ENCODE measurements around the gene C3orf20.

C3orf20 gene

DNA sequence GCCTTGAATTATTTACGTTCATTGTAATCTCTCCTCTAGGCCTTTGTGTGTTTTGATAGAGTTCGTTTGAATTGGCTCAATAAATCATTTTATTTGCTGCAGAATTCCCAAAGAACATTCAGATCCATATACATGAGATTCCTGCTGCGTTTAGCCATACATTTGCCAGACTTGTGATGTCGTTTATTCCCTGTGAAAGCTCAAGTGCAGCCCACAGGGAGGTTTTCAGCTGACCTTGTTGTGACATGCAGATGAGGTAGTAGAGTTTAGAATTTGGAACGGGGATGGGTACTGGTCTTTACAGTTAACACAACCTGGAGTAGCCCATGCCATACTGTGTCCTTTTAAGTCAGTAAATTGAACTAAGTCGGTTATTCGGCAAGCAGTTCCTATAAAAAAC, at the start of gene C3orf20:
TSS of gene C3orf20 (plus strand) at position 301 of the 400 bp plus-strand sequence. CDS start 7,573 bp downstream, outside the sequence.
- Mint-ChIP-seq H3K36me3 (ENCODE audit: low read depth) (peaks cover 32% of the 10 kb centered on the region), H3K4me1 (no peaks in the 10 kb centered on the region), H3K27ac (no peak within 1 kb of the TSS), H3K27me3 (no peaks in the 10 kb centered on the region), H3K9me3 (no peaks in the 10 kb centered on the region), H3K4me3 (no peak within 1 kb of the TSS)
- no peak for DNase-seq
- no peak for ATAC-seq

GRCh38 chr3:14625443-14625842, 49.5 kb upstream of the C3orf20 start:
- ATAC-seq (no peak), DNase-seq (no peak)
- no peak overlapping the region for H3K27ac Mint-ChIP-seq
- H3K27me3 Mint-ChIP-seq, result no peaks in the 10 kb centered on the region
- H3K4me1 Mint-ChIP-seq, result no peaks in the 10 kb centered on the region
- H3K4me3 Mint-ChIP-seq, result no peak overlapping the region
- no peaks in the 10 kb centered on the region for H3K9me3 Mint-ChIP-seq
- H3K36me3 Mint-ChIP-seq (ENCODE audit: low read depth), result no peaks in the 10 kb centered on the region

DNA sequence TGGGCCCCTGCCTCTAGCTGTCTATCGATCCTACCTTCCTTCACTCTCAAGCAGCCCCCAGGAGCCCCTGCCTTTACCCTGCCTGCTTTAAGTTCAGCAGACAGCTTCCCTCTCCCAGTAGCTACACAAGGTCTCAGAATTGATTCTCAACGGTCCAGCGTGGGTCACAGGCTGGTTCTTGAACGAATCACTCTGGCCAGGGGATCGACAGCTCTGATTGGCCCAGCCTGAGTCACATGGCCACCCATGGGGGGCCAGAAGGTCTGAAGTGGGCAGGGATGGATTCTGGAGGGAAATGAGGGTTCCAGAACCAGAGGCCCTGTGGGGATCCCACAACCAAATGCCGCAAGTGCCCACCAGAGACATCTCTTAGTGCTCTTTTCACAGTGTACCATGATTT, 47.1 kb upstream of the C3orf20 start:
- Mint-ChIP-seq H3K4me3 (no peak overlapping the region), H3K27me3 (no peaks in the 10 kb centered on the region), H3K9me3 (no peaks in the 10 kb centered on the region), H3K4me1 (no peaks in the 10 kb centered on the region), H3K36me3 (ENCODE audit: low read depth) (no peaks in the 10 kb centered on the region), H3K27ac (no peak overlapping the region)
- ATAC-seq, result no peak
- no peak for DNase-seq

DNA sequence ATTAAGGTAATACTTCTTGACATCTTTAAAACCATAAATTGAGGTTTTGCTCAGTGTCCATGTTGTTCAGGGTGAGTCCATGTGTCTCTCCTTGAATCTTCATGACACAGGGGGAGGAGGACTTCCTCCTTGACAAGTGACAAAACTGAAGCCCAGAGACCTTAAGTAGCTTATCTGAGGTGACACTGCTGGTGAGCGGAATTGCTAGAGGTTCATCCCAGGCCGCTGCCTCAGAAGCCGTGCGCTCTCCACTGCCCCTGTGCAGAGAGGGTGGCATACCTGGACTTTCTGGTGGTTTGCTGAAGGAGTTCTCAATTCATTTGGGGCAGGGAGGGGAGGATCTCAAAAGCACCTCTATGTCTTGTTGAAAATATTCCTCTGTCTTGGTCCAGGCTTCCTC, 46.5 kb upstream of the C3orf20 start:
- H3K27ac Mint-ChIP-seq, result no peak overlapping the region
- H3K27me3 Mint-ChIP-seq, result no peaks in the 10 kb centered on the region
- H3K36me3 Mint-ChIP-seq (ENCODE audit: low read depth), result no peaks in the 10 kb centered on the region
- DNase-seq (no peak), ATAC-seq (no peak)
- H3K4me3 Mint-ChIP-seq, result no peak overlapping the region
- no peaks in the 10 kb centered on the region for H3K9me3 Mint-ChIP-seq
- no peaks in the 10 kb centered on the region for H3K4me1 Mint-ChIP-seq

GRCh38 chr3:14630404-14631100, 44.4 kb upstream of the C3orf20 start:
- H3K27ac Mint-ChIP-seq, result no peak overlapping the region
- no peaks in the 10 kb centered on the region for H3K4me1 Mint-ChIP-seq
- ATAC-seq (no peak), DNase-seq (no peak)
- no peaks in the 10 kb centered on the region for H3K36me3 Mint-ChIP-seq (ENCODE audit: low read depth)
- H3K9me3 Mint-ChIP-seq, result no peaks in the 10 kb centered on the region
- H3K4me3 Mint-ChIP-seq, result no peak overlapping the region
- H3K27me3 Mint-ChIP-seq, result no peaks in the 10 kb centered on the region

DNA sequence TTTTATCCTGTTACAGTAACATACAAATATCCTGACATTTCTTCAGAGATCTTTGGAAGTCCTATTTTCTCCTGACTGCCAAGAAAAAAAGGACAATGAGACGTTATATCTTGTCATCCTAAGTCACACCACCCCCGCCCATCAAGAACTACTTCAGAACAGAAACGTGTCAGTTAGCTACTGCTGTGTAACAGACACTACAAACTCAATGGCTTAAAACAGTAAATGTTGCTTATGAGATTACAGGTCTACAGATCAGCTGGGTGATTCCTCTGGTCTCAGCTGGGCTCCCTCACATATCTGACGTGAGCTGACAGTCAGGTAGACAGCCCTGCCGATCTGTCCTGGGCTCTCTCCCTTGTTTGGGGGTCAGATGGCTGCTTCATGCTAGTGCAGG, 43.8 kb upstream of the C3orf20 start:
- DNase-seq (no peak), ATAC-seq (no peak)
- Mint-ChIP-seq H3K4me3 (no peak overlapping the region), H3K4me1 (no peaks in the 10 kb centered on the region), H3K27me3 (peaks cover under 1% of the 10 kb centered on the region), H3K9me3 (no peaks in the 10 kb centered on the region), H3K36me3 (ENCODE audit: low read depth) (no peaks in the 10 kb centered on the region), H3K27ac (no peak overlapping the region)

GRCh38 chr3:14631687-14632441, 43.1 kb upstream of the C3orf20 start:
- H3K4me1 Mint-ChIP-seq, result no peaks in the 10 kb centered on the region
- ATAC-seq (no peak), DNase-seq (no peak)
- H3K27me3 Mint-ChIP-seq, result peaks cover 5% of the 10 kb centered on the region
- no peak overlapping the region for H3K4me3 Mint-ChIP-seq
- no peak overlapping the region for H3K27ac Mint-ChIP-seq
- H3K36me3 Mint-ChIP-seq (ENCODE audit: low read depth), result no peaks in the 10 kb centered on the region
- H3K9me3 Mint-ChIP-seq, result no peaks in the 10 kb centered on the region

- H3K9me3 Mint-ChIP-seq, result no peaks in the 10 kb centered on the region
- ATAC-seq, result no peak
- H3K27me3 Mint-ChIP-seq, result peaks cover 11% of the 10 kb centered on the region
- no peaks in the 10 kb centered on the region for H3K36me3 Mint-ChIP-seq (ENCODE audit: low read depth)
- no peaks in the 10 kb centered on the region for H3K4me1 Mint-ChIP-seq
- no peak overlapping the region for H3K27ac Mint-ChIP-seq
- no peak for DNase-seq
- no peak overlapping the region for H3K4me3 Mint-ChIP-seq
These were observed 42.5 kb upstream of the C3orf20 start for GRCh38 chr3:14632442-14632930.

DNA sequence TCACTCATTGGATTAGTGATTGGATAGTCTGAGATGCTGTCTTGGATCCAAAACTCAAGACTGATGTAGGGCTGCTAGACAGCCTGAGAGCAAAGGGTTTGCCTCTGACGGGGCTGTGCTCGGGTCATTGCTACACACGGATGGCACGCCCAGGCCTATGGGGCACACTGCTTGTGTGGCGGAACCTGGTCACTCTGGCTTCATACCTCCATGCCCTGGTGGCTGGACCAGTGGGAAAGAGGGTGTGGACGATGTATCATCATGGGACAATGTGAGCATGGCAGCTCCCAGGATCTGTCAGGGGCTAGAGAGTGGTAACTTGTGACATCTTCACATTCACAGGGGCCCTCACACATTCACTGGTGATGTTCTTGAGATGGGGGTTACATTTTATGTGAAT, 41.5 kb upstream of the C3orf20 start:
- H3K4me3 Mint-ChIP-seq, result no peak overlapping the region
- ATAC-seq, result no peak
- H3K36me3 Mint-ChIP-seq (ENCODE audit: low read depth), result no peaks in the 10 kb centered on the region
- peaks cover 21% of the 10 kb centered on the region for H3K27me3 Mint-ChIP-seq
- H3K9me3 Mint-ChIP-seq, result no peaks in the 10 kb centered on the region
- no peaks in the 10 kb centered on the region for H3K4me1 Mint-ChIP-seq
- H3K27ac Mint-ChIP-seq, result no peak overlapping the region
- DNase-seq, result no peak

DNA sequence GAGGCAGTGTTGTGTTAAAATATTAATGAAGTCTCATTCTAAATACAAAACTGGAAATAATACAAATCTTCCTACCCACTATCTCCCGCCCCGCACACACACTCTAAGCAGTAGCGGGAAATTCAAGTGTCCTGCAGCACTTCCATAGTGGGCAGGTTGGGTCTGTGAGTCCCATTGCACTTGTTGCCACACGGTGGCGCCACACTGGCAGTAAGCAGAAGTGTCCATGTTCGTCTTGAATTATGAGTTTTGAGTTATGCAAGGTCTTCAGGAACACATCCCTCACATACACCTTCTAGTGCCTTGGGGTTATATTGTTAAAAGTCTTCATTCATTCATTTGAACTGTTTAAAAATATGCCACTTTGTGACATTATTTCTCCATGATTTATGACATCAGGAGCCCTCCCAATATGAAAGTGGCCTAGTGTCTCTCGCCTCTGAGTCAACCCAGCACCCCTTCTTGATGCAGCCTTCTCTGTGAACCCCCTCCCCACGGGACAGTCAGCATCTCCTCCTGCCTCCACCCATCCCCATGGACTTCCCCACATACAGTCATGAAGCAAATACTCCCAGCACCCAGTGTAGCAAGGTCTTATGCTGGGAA, 41.0 kb upstream of the C3orf20 start:
- H3K27me3 Mint-ChIP-seq, result peaks cover 22% of the 10 kb centered on the region
- no peaks in the 10 kb centered on the region for H3K9me3 Mint-ChIP-seq
- no peak overlapping the region for H3K27ac Mint-ChIP-seq
- peak; percentile 55 for DNase-seq
- no peaks in the 10 kb centered on the region for H3K4me1 Mint-ChIP-seq
- H3K36me3 Mint-ChIP-seq (ENCODE audit: low read depth), result no peaks in the 10 kb centered on the region
- no peak overlapping the region for H3K4me3 Mint-ChIP-seq
- peak; percentile 73 for ATAC-seq

DNA sequence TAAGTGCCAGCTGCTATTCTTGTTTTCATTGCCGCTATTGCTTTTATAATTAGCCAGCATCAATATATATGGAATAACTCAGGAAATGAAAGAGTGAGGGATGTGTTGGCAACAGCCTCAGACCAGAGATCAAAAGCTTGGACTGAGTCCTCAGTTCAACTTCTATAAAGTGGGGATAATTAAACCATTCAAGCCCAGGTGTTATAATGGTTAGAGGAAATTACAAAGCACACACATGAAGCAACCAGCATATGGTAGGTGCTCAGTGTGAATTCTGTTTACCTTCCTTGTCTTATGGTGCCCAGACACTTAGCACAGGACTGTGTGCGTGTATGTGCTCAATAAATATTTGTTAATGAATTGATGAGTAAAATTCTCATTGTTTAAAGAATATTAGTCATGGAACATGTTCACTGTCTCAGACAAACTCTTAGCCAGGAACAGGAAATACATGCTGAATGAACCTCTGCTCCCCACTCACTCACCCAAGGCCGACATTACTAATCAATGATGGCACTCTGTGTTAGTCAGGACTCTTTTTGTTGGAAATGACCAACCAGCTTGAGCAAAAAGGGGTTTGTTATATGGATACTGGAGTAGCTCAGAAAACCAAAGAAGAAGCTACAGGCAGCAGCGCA, 40.1 kb upstream of the C3orf20 start:
- Mint-ChIP-seq H3K4me3 (no peak overlapping the region), H3K4me1 (no peaks in the 10 kb centered on the region), H3K27me3 (peaks cover 29% of the 10 kb centered on the region), H3K36me3 (ENCODE audit: low read depth) (no peaks in the 10 kb centered on the region), H3K9me3 (no peaks in the 10 kb centered on the region), H3K27ac (no peak overlapping the region)
- no peak for DNase-seq
- ATAC-seq, result no peak

DNA sequence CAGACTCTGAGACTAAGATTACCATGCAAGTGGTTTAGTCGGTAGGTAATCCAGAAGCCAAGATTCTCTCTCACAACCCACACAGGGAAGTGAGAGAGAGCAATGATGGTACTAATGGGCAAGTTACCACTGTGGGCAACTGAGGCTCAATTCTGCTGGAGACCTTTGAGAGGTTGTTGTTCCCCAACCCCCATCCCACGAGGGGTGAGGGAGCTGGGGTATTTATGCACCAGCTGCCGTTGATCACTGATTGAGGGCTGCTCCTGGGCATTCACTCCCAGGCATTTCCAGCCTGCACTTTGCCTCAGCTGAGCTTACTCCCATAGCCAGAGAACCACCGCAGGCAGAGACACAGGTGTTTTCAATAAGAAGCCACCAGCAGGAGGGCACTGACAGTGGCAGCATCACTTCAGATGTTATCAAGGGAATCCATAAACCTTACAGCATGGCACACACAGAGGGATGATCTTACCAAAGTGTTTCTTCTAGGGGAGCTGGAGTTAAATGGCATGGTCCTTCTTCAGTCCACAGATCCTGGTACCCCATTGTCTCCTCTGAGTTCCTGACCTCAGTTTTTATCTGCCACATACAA, 38.3 kb upstream of the C3orf20 start:
- Mint-ChIP-seq H3K27me3 (peaks cover 29% of the 10 kb centered on the region), H3K36me3 (ENCODE audit: low read depth) (no peaks in the 10 kb centered on the region), H3K27ac (no peak overlapping the region), H3K4me3 (no peak overlapping the region), H3K9me3 (no peaks in the 10 kb centered on the region), H3K4me1 (no peaks in the 10 kb centered on the region)
- ATAC-seq (no peak), DNase-seq (no peak)

DNA sequence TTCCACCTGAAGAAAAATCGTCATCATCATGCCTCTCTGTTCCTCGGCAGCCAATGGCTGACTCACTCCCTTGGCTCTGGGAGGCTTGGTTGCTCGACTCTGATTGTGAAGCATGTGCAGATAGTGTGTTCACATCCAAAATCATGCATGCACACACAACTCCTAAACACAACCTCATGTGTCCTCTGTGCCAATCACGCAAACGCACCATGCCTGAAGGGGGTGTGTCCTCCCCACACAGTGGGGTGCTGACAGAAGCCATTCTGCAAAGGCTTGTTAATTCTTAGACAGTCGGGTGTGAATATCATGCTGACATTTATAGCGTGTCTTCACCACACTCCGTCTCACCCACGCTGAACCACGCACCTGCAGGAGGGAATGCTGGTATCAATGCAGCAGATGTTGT, 34.8 kb upstream of the C3orf20 start:
- H3K36me3 Mint-ChIP-seq (ENCODE audit: low read depth), result no peaks in the 10 kb centered on the region
- H3K4me3 Mint-ChIP-seq, result no peak overlapping the region
- no peaks in the 10 kb centered on the region for H3K9me3 Mint-ChIP-seq
- ATAC-seq (no peak), DNase-seq (no peak)
- H3K4me1 Mint-ChIP-seq, result no peaks in the 10 kb centered on the region
- no peak overlapping the region for H3K27ac Mint-ChIP-seq
- peaks cover 31% of the 10 kb centered on the region for H3K27me3 Mint-ChIP-seq

DNA sequence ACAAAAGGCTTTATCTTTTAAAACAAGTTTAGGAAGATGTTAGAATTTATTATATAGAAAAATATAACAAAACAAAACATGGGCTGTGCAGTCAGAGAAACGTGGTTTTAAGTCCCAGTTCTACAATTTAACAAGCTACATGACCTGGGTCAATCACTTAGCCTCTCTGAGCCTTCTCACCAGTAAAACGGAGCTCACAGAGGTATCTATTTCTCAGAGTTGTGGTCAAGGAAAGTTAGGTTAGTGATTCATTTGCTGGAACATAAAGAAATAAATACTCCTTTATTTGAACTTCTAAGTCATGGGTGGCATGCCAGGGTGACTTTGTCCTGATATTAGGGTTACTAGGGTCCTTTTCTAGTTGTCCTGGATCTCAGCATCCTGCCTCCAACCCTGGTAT, 34.2 kb upstream of the C3orf20 start:
- H3K4me3 Mint-ChIP-seq, result no peak overlapping the region
- H3K27ac Mint-ChIP-seq, result no peak overlapping the region
- H3K27me3 Mint-ChIP-seq, result peaks cover 31% of the 10 kb centered on the region
- ATAC-seq (no peak), DNase-seq (no peak)
- no peaks in the 10 kb centered on the region for H3K4me1 Mint-ChIP-seq
- H3K36me3 Mint-ChIP-seq (ENCODE audit: low read depth), result no peaks in the 10 kb centered on the region
- no peaks in the 10 kb centered on the region for H3K9me3 Mint-ChIP-seq
